GM18511 (cell line): ENCODE data around the gene DCP1B.
"Not testable (repeated sequence)": the region's sequence is repeated elsewhere in the genome, so short reads cannot be mapped to it uniquely, and the experiment has no call there.

Experiments used
- ATAC-seq: cut with Tn5 transposase; IDR thresholded peaks from one replicate; pipeline ENCODE4 v1.9.1; 2021; ENCODE audit warnings: mild to moderate bottlenecking, moderate library complexity; ENCODE audit not compliant: unreplicated experiment

DCP1B gene

GRCh38 chr12:1977109-1977508 lies 27.1 kb downstream of the DCP1B start:
- no peak for ATAC-seq

- ATAC-seq = no peak
These were observed 29.4 kb downstream of the DCP1B start for GRCh38 chr12:1974812-1975211.

- no peak for ATAC-seq
These were observed 31.4 kb downstream of the DCP1B start for GRCh38 chr12:1972856-1973317.

- ATAC-seq = no peak
These were observed 32.0 kb downstream of the DCP1B start for GRCh38 chr12:1972260-1972659.

- no peak for ATAC-seq
These were observed 33.8 kb downstream of the DCP1B start for GRCh38 chr12:1970331-1970900.

- ATAC-seq = no peak
These were observed 37.6 kb downstream of the DCP1B start for GRCh38 chr12:1966561-1967226.

GRCh38 chr12:1965916-1966315 lies 38.3 kb downstream of the DCP1B start:
- ATAC-seq = no peak

GRCh38 chr12:1962051-1963020 lies 41.9 kb downstream of the DCP1B start:
- ATAC-seq = no peak

- ATAC-seq = no peak
These were observed 47.5 kb downstream of the DCP1B start for GRCh38 chr12:1956716-1957115.

- no peak for ATAC-seq
These were observed 54.3 kb downstream of the DCP1B start for GRCh38 chr12:1949771-1950470.

GRCh38 chr12:1948883-1949282 lies 55.4 kb downstream of the DCP1B start:
- no peak for ATAC-seq

GRCh38 chr12:1947081-1947480 lies 57.2 kb downstream of the DCP1B start:
- no peak for ATAC-seq

GRCh38 chr12:1946296-1946695 lies 58.0 kb downstream of the DCP1B start:
- ATAC-seq = no peak

GRCh38 chr12:1945502-1945901 lies 58.8 kb downstream of the DCP1B start:
- ATAC-seq = not testable (repeated sequence)

- no peak for ATAC-seq
These were observed 64.3 kb downstream of the DCP1B start for GRCh38 chr12:1939801-1940607.

- no peak for ATAC-seq
These were observed 64.9 kb downstream of the DCP1B start for GRCh38 chr12:1939331-1939730.

GRCh38 chr12:1937481-1938224 lies 66.6 kb downstream of the DCP1B start:
- ATAC-seq = no peak

GRCh38 chr12:1936406-1937320 lies 67.6 kb downstream of the DCP1B start:
- ATAC-seq = no peak
